Uterus (tissue), 4 donors: ENCODE measurements around the gene ANKRD23. TPM values are rescaled to one million over a fixed set of nuclear protein-coding genes. Genes with fewer than 3 reads are reported as not detected.
"Not testable (repeated sequence)": the region's sequence is repeated elsewhere in the genome, so short reads cannot be mapped to it uniquely, and the experiment has no call there.

Experiments
- DNase-seq, 2 donors: peaks; one replicate each; pipeline ENCODE4 v3.0.0-alpha.2; 2019 to 2020
- H3K27ac ChIP-seq, 2 donors: fragments of 200-600 bp; sonication (generic); 1 replicate in 1 of 2; 2 replicates in 1 of 2; pipeline ENCODE4 v1.5.1; 2016 to 2018
- H3K27me3 ChIP-seq, 2 donors: fragments of 200-600 bp; sonication (generic); one replicate each; pipeline ENCODE4 v1.5.1; 2018 to 2019; ENCODE audit warnings: control low read depth in 1 of 2
- H3K36me3 ChIP-seq, 2 donors: fragments of 200-600 bp; sonication (generic); one replicate each; pipeline ENCODE4 v1.5.1; 2019; ENCODE audit warnings: control low read depth in 1 of 2
- H3K4me1 ChIP-seq, 2 donors: fragments of 200-600 bp; sonication (generic); one replicate each; pipeline ENCODE4 v1.5.1; 2018 to 2019; ENCODE audit warnings: control low read depth in 1 of 2
- H3K4me3 ChIP-seq, 2 donors: fragments of 200-600 bp; sonication (generic); 1 replicate in 1 of 2; 2 replicates in 1 of 2; pipeline ENCODE4 v1.5.1; 2018 to 2019; ENCODE audit warnings: mild to moderate bottlenecking in 1 of 2
- H3K9me3 ChIP-seq, 2 donors: fragments of 200-600 bp; sonication (generic); one replicate each; pipeline ENCODE4 v1.5.1; 2019; ENCODE audit warnings: control low read depth in 1 of 2
- CTCF ChIP-seq, 4 experiments: fragments of 200-600 bp in 2 of 4; fragments of 450-650 bp in 2 of 4; sonication (generic) in 2 of 4; IDR thresholded peaks; one replicate each; pipeline ENCODE4 v1.5.1; 2016 to 2019; ENCODE audit warnings: antibody characterized with exemption in 4 of 4, mild to moderate bottlenecking in 2 of 4, moderate library complexity in 1 of 4
- POLR2A ChIP-seq, 2 donors: fragments of 450-650 bp; IDR thresholded peaks; one replicate each; pipeline ENCODE4 v1.6.1; 2016; ENCODE audit warnings: antibody characterized with exemption in 2 of 2, mild to moderate bottlenecking in 1 of 2, moderate library complexity in 1 of 2
- intact Hi-C: fragments of 100-400 bp; cut with DNase I; formaldehyde crosslinking; loops from one replicate; pipeline ENCODE4 v1.15.1; 2023; ENCODE audit warnings: low total_unique reads
- total RNA-seq, 4 donors: library from RNA; depleted of rRNA in 3 of 4; stranded (reverse); fragments of >200 nt in 3 of 4; gene quantifications; one replicate each; pipeline versions ENCODE4 v1.1.0 to v1.2.4, GENCODE V29; 2014 to 2023
- donor health status: DM: yes; HTN: yes; CAD: no.

ANKRD23 gene
- total RNA-seq, 4 donors from 2014 or later, result 4.4 to 23.2 (median 8.6) TPM

- no peak for DNase-seq
- no peak overlapping the region for H3K27ac ChIP-seq
- TF ChIP-seq POLR2A (IDR thresholded peaks at IDR 0.05) (no peak), CTCF (IDR thresholded peaks at IDR 0.05) (no peak)
- intact Hi-C loops, result no loop called here
- H3K36me3 ChIP-seq, result no peaks in the 10 kb centered on the region
- no peaks in the 10 kb centered on the region for H3K27me3 ChIP-seq
- H3K9me3 ChIP-seq, result no peaks in the 10 kb centered on the region
- no peak overlapping the region for H3K4me3 ChIP-seq
- no peaks in the 10 kb centered on the region for H3K4me1 ChIP-seq
These were observed 36.7 kb downstream of the ANKRD23 start for GRCh38 chr2:96807127-96807471.

DNA sequence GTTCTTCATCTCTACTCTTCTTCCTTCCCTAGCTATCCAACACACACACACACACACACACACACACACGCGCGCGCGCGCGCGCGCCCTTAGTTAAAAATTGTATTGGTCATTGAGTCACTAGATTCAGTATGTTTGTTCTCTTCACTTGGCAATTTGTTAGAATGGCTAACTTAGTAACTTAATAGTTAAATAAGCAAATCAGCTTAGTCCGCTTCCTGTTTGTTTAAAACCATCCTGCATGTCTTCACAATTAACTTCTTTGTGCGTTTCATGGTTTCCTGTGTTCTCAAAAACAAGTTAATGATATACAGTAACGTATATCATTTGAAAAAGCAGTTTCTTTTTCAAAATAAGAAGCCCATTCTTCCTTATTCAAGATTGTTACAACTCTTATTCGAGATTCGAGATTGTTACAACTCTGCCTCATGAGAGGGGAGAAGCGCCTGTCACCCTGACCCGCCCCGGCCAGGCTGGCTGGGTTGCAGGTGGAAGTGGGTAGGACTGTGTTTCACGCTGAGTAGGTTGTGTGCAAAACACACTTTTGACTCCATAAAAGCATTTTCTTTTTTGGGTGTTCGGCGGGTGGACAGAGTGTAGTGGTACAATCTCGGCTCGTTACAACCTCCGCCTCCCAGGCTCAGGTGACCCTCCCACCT lies 37.2 kb downstream of the ANKRD23 start:
- TF ChIP-seq CTCF (IDR thresholded peaks at IDR 0.05), result no peak
- TF ChIP-seq POLR2A (IDR thresholded peaks at IDR 0.05), result no peak
- H3K27me3 ChIP-seq, result no peaks in the 10 kb centered on the region
- no peaks in the 10 kb centered on the region for H3K4me1 ChIP-seq
- DNase-seq, result no peak
- intact Hi-C loops, result no loop called here
- no peaks in the 10 kb centered on the region for H3K36me3 ChIP-seq
- H3K27ac ChIP-seq, result no peak overlapping the region
- no peaks in the 10 kb centered on the region for H3K9me3 ChIP-seq
- no peak overlapping the region for H3K4me3 ChIP-seq

DNA sequence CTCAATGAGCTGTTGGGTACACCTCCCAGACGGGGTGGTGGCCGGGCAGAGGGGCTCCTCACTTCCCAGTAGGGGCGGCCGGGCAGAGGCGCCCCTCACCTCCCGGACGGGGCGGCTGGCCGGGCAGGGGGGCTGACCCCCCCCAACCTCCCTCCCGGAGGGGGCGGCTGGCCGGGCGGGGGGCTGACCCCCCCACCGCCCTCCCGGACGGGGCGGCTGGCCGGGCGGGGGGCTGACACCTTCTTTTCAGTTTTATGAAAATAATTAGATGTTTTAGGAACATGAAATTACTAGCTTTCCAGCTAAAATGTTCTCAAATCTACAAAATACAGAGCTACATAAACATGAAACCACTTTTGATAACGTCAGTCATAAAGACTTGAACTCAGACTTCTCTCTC lies 37.9 kb downstream of the ANKRD23 start:
- H3K27ac ChIP-seq, H3K36me3 ChIP-seq, intact Hi-C loops, H3K27me3 ChIP-seq, H3K9me3 ChIP-seq, DNase-seq, H3K4me1 ChIP-seq, H3K4me3 ChIP-seq: not testable (repeated sequence)

DNA sequence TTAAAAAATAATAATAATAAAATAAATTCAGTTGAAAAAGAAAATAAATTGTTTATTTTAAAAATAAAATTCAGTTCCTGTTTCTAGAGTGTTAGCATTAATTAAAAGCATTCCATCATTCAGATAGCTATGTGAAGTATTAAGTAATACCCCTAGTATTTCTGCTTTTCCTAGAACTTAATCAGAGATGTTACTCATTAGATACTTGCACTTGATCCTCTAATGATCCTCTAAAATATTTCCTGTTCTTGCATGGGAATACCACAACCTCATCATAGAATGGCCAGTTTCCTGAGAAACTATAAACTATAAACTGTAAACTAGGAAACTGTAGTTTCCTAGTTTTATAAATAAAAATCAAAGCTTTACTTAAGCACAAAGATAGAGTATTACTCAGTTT lies 38.8 kb downstream of the ANKRD23 start:
- no peak for TF ChIP-seq CTCF (IDR thresholded peaks at IDR 0.05)
- no peaks in the 10 kb centered on the region for H3K9me3 ChIP-seq
- no peak overlapping the region for H3K27ac ChIP-seq
- no peaks in the 10 kb centered on the region for H3K36me3 ChIP-seq
- intact Hi-C loops, result no loop called here
- H3K27me3 ChIP-seq, result no peaks in the 10 kb centered on the region
- no peak for DNase-seq
- H3K4me3 ChIP-seq, result no peak overlapping the region
- no peaks in the 10 kb centered on the region for H3K4me1 ChIP-seq

GRCh38 chr2:96802721-96803120 lies 41.1 kb downstream of the ANKRD23 start:
- intact Hi-C loops, result no loop called here
- no peaks in the 10 kb centered on the region for H3K9me3 ChIP-seq

More at GRCh38 chr2:96802721-96803120, 41.1 kb downstream of the ANKRD23 start:
- Histone ChIP-seq H3K4me3 (no peak overlapping the region), H3K27ac (no peak overlapping the region), H3K36me3 (no peaks in the 10 kb centered on the region), H3K27me3 (no peaks in the 10 kb centered on the region), H3K4me1 (no peaks in the 10 kb centered on the region)
- no peak for DNase-seq
- TF ChIP-seq CTCF (IDR thresholded peaks at IDR 0.05), result no peak
- no peak for TF ChIP-seq POLR2A (IDR thresholded peaks at IDR 0.05)
